Vagina (tissue), 2 donors: Measurements from ENCODE around the gene TFCP2L1. TPM values are rescaled to one million over a fixed set of nuclear protein-coding genes. Genes with fewer than 3 reads are reported as not detected.

ENCODE experiments used
- DNase-seq, 2 donors: peaks; one replicate each; pipeline ENCODE4 v3.0.0-alpha.2; 2017; ENCODE audit errors: extremely low spot score in 2 of 2
- H3K27ac ChIP-seq: fragments of 200-600 bp; sonication (generic); one replicate; pipeline ENCODE4 v1.5.1; 2019
- H3K27me3 ChIP-seq: fragments of 200-600 bp; sonication (generic); one replicate; pipeline ENCODE4 v1.5.1; 2019
- H3K36me3 ChIP-seq, 2 donors: fragments of 200-600 bp; sonication (generic); one replicate each; pipeline ENCODE4 v1.5.1; 2017 to 2019
- H3K4me1 ChIP-seq: fragments of 200-600 bp; sonication (generic); one replicate; pipeline ENCODE4 v1.5.1; 2019
- H3K4me3 ChIP-seq, 2 donors: fragments of 200-600 bp; sonication (generic); 1 replicate in 1 of 2; 2 replicates in 1 of 2; pipeline ENCODE4 v1.5.1; 2016 to 2019
- H3K9me3 ChIP-seq: fragments of 200-600 bp; sonication (generic); one replicate; pipeline ENCODE4 v1.5.1; 2019
- POLR2A ChIP-seq, 2 donors: fragments of 450-650 bp; IDR thresholded peaks; one replicate each; pipeline ENCODE4 v1.6.1; 2017; ENCODE audit warnings: antibody characterized with exemption in 2 of 2, mild to moderate bottlenecking in 2 of 2, moderate library complexity in 2 of 2
- POLR2AphosphoS5 ChIP-seq, 2 donors: sonication (generic); formaldehyde crosslinking; IDR thresholded peaks; one replicate each; pipeline ENCODE4 v1.9.0; 2017; ENCODE audit warnings: antibody characterized with exemption in 2 of 2, mild to moderate bottlenecking in 2 of 2, low read depth in 1 of 2; ENCODE audit not compliant: insufficient read depth in 1 of 2
- intact Hi-C: fragments of 100-400 bp; cut with DNase I; formaldehyde crosslinking; loops from one replicate; pipeline ENCODE4 v1.15.1; 2023
- total RNA-seq: library from RNA; depleted of rRNA; stranded (reverse); fragments of >200 nt; gene quantifications from one replicate; pipeline ENCODE4 v1.2.3, GENCODE V29; 2016
- TF ChIP-seq, protein P1 (sequence below), 3 experiments: fragments of 450-650 bp in 2 of 3; fragments of 200-600 bp in 1 of 3; sonication (generic) in 1 of 3; IDR thresholded peaks; one replicate each; pipeline ENCODE4 v1.5.1; 2017 to 2019; ENCODE audit warnings: antibody characterized with exemption in 3 of 3, mild to moderate bottlenecking in 2 of 3, moderate library complexity in 2 of 3

Gene TFCP2L1
- total RNA-seq, 1 donor from 2014 or later: 32.7 TPM

DNA sequence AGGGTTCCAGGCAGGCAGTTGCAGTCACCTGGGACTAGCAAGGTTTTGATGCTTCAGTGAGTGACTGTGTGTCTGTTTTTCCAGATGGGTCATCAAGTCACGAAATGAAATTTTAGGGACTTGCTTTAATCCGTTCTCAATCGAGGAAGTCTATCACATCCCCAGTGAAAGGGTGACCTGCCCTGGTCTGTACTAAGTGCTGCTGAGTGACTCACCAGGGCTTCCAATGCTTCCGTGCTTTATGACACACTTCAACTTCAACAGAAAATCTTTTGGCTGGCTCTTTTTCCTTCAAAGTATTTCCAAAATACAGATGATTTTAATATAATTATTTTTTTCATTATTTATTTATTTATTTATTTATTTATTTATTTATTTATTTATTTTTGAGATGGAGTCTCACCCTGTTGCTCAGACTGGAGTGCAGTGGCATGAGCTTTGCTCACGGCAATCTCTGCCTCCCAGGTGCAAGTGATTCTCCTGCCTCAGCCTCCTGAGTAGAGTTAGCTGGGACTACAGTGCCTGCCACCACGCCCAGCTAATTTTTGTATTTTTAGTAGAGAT is 18.4 kb downstream of the TFCP2L1 start:
- intact Hi-C loops: no loop called here
- Histone ChIP-seq H3K27me3 (no peaks in the 10 kb centered on the region), H3K4me3 (no peak overlapping the region), H3K4me1 (no peaks in the 10 kb centered on the region), H3K27ac (no peak overlapping the region), H3K9me3 (no peaks in the 10 kb centered on the region), H3K36me3 (no peaks in the 10 kb centered on the region)
- TF ChIP-seq POLR2AphosphoS5 (IDR thresholded peaks at IDR 0.05; ENCODE audit: insufficient read depth in 1 of 2, low read depth in 1 of 2) (no peak), POLR2A (IDR thresholded peaks at IDR 0.05) (no peak)
- TF ChIP-seq, protein P1, sequence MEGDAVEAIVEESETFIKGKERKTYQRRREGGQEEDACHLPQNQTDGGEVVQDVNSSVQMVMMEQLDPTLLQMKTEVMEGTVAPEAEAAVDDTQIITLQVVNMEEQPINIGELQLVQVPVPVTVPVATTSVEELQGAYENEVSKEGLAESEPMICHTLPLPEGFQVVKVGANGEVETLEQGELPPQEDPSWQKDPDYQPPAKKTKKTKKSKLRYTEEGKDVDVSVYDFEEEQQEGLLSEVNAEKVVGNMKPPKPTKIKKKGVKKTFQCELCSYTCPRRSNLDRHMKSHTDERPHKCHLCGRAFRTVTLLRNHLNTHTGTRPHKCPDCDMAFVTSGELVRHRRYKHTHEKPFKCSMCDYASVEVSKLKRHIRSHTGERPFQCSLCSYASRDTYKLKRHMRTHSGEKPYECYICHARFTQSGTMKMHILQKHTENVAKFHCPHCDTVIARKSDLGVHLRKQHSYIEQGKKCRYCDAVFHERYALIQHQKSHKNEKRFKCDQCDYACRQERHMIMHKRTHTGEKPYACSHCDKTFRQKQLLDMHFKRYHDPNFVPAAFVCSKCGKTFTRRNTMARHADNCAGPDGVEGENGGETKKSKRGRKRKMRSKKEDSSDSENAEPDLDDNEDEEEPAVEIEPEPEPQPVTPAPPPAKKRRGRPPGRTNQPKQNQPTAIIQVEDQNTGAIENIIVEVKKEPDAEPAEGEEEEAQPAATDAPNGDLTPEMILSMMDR (IDR thresholded peaks at IDR 0.05): no peak
- no peak for DNase-seq

DNA sequence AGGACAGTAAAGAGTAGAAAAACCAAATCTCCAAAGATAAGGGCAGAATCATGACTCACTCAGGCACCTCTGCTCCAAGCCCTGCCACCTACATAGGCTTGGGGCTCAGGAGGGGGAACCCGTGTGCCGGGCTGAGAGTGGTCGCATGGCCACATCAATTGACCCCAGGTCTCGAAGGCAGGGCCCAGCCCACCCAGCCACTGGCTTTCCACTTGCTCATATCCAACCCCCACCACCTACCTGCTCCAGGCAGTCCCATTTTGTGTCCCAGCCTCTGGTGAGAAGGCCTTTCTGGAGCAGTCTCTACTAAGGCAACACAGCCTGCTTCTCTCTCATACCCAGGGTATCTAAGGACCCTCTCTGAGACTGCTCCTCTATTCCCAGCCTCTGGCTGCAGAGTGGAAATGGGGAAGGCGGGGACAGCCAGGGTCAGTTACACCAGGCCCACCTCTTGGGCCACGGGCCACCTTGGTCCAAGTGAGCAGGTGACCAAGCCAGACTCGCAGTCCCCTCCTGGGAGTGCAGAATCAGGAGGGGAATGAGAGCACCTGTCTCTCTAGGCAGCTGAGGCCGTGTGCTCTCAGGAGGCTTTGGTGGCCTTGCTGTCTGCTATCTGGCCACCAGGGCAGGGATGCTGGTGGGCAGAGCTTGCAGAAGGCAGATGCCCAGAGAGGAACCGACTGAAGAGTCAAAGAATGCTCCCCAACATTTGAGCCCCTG is 20.8 kb downstream of the TFCP2L1 start:
- no peak for DNase-seq

DNA sequence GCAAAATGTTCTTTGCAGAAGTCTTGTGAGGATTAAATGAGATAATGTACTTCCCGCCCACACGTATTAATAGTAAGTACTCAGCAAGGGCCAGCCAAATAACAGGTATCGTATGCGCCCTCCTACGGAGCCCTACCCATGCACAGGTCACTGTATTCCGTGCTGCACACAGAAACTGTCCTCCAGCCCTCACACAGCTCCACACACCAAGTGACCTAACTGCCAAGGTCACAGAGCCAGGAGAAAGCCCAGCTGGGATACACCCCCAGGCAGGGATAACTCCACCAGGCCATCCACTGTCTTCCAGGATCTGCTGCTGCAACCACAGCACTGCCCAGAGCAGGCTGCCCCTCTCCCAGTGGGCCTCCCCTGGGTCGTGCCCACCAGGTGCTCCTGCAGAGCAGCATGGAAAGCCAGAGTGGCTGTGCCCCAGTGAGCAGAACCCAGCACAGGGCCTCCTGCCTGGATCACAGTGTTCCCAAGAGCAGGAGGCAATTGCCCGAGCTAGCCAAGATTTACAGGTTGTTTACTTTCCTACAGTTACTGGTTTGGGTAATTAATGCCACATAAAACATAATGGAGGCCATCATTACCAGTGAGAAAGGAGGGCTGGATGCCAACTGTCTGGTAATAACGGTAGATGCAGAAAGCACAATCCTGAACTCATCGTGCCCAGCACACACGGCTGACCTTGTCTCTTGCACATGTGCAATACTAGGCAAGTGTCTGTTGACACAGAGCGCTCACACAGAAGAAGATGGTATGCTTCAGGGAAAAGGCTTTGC is 24.4 kb downstream of the TFCP2L1 start:
- Histone ChIP-seq H3K27ac (no peak overlapping the region), H3K27me3 (no peaks in the 10 kb centered on the region), H3K9me3 (no peaks in the 10 kb centered on the region), H3K4me3 (no peak overlapping the region), H3K36me3 (no peaks in the 10 kb centered on the region), H3K4me1 (peaks cover 25% of the 10 kb centered on the region)
- no peak for TF ChIP-seq POLR2A (IDR thresholded peaks at IDR 0.05)
- no peak for TF ChIP-seq POLR2AphosphoS5 (IDR thresholded peaks at IDR 0.05; ENCODE audit: insufficient read depth in 1 of 2, low read depth in 1 of 2)
- TF ChIP-seq, protein P1 (IDR thresholded peaks at IDR 0.05): no peak
- no peak for DNase-seq
- intact Hi-C loops: no loop called here

More for the DNA sequence above, 20.8 kb downstream of the TFCP2L1 start:
- no peak overlapping the region for H3K4me3 ChIP-seq
- no peaks in the 10 kb centered on the region for H3K27me3 ChIP-seq
- no peaks in the 10 kb centered on the region for H3K36me3 ChIP-seq
- H3K9me3 ChIP-seq: no peaks in the 10 kb centered on the region
- peaks cover 7% of the 10 kb centered on the region for H3K4me1 ChIP-seq
- intact Hi-C loops: no loop called here
- no peak for TF ChIP-seq POLR2AphosphoS5 (IDR thresholded peaks at IDR 0.05; ENCODE audit: insufficient read depth in 1 of 2, low read depth in 1 of 2)
- TF ChIP-seq POLR2A (IDR thresholded peaks at IDR 0.05): no peak
- TF ChIP-seq, protein P1 (IDR thresholded peaks at IDR 0.05): no peak
- H3K27ac ChIP-seq: no peak overlapping the region

DNA sequence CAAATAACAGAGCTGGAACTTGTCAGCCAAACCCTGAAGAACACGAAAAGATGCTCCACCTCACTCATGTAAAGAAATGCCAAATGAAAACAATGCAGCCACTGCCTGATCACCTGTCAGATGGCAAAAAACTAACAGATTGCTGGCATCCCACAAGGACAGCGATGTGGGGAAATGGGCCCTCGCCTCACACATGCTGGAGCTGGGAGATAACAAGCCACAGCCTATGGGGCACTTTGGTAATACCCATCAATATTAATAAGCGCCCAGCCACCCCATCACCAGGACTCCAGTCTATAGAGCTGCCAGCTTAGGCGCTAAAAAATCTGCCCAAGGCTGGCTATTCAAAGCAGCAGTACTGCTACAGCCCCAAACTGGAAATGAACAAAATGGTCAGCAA is 27.0 kb downstream of the TFCP2L1 start:
- Histone ChIP-seq H3K9me3 (no peaks in the 10 kb centered on the region), H3K27me3 (no peaks in the 10 kb centered on the region), H3K27ac (no peak overlapping the region), H3K4me3 (no peak overlapping the region), H3K4me1 (peaks cover 25% of the 10 kb centered on the region), H3K36me3 (no peaks in the 10 kb centered on the region)
- DNase-seq: no peak
- intact Hi-C loops: no loop called here
- TF ChIP-seq POLR2A (IDR thresholded peaks at IDR 0.05) (no peak), POLR2AphosphoS5 (IDR thresholded peaks at IDR 0.05; ENCODE audit: insufficient read depth in 1 of 2, low read depth in 1 of 2) (no peak)
- TF ChIP-seq, protein P1 (IDR thresholded peaks at IDR 0.05): no peak
